NCI-H774 (cell line): ENCODE measurements around the gene MPPED2.

Experiments
- DNase-seq: peaks from one replicate; lab custom pipeline; 2025; lab: John Stamatoyannopoulos, UW

The MPPED2 gene

DNA sequence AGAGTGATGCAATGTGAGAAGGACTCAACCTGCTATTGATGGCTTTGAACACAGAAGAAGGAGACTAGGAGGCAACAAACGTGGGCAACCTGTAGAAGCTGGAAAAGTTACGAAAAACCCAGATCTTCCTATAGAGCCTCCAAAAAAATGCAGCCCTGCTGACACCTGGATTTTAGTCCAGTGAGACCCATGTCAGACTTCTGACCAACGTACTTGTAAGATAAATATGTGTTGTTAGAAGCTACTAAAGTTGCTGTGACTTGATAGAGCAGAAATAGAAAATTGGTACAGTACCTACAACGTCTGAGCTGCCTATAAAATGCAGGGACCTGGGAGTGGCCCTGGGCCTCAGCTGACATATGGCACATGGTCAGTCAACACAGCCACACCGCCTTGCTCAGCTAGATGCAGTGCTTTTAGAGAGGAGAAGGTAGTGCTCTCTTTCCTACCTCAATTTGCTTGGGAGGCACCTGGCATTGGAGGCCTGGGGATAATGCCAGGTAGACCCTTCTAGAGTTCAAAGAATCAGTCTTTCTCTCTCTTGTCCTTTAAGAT, 165.8 kb downstream of the MPPED2 start:
- DNase-seq: no peak

GRCh38 chr11:30414806-30415205, 171.3 kb downstream of the MPPED2 start:
- DNase-seq: no peak

GRCh38 chr11:30414244-30414643, 171.9 kb downstream of the MPPED2 start:
- DNase-seq: no peak

DNA sequence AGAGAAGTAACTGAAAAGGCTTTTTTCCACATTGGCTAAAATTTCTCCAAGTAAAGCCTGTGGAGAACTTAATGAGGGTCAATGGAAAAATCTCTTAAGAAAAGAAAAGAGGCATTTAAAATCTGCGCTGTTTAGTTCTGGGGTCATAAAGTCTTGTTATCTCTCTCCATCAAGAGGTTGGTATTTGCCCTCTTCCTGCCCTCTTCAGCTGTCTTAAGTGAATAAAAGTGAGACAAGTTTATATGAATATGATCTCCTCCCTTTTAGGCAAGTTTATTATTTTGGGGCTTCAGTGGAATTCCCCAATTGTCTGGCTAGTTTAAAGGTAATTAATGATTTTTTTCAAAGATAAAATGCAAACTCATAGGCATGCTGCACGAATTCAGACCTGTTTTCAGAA, 173.6 kb downstream of the MPPED2 start:
- DNase-seq: no peak

DNA sequence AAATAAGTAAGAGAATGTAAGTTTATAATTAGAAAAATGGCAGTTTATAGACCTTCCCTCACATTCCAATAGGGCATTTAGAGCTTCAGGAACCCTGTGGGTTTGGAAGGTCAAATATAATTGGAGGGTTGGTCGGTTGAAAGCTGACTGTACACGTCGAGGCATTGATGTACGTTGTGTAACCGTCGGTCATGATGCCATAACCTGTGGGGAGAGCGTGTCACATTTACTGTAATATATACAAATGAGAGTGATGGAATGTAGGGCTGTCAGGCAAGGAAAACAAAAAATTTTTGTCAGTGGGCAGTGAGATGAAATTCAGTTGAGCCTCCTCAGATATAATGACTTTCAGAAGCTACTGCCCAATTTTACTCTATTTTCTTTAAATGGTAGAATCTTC, 174.8 kb downstream of the MPPED2 start:
- no peak for DNase-seq

DNA sequence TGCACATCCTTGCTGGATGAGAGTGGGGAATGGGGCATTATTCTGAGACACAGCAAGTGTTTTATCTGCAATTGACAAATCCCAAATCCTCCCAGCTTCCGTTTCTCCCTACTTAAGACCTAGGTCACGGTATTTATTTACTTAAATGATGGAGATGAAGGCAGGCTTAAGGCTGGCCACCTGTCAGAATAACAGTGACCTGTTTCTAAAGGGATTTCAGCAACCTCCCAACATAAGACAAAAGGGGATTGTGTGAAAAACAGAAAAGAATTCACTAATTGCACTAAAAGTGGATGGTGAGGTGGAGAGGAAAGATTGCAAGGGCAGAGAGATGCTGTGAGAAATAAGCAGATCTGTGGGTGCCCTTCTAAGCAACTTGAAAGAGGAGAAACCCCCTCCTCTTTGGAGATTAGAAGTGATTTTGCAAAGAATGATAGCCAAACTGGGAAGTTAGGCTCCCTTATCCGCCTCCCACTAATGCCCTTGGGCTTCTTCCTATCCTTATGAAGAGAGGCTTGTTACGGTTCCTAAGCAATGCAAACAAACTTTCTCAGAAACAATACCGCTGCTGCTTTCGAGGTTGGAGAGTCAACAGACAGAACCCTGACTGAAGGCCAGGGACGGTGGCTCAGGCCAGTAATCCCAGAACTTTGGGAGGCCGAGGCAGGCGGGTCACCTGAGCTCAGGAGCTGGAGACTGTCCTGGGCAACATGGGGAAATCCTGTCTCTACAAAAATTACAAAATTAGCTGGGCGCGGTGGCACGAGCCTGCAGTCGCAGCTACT, 179.0 kb downstream of the MPPED2 start:
- no peak for DNase-seq

GRCh38 chr11:30405385-30405784, 180.8 kb downstream of the MPPED2 start:
- no peak for DNase-seq

DNA sequence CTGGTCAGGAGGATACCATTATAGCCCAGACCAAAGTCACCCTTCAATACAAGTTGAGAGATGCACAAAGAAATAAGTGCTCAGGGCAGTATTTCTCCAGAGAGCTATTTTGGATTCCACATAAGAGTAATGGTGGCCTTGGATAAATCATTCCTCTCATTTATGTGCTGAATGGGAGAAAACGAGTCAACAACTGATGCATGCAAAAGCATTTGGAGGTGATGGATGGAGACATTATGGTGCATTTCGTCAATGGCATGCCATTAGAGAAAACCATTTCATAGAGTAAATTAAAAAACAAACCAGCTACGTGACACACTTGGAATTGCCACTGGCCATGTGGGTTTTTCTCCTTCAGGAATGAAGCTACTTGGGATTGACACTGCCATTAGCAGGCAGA, 182.0 kb downstream of the MPPED2 start:
- no peak for DNase-seq

DNA sequence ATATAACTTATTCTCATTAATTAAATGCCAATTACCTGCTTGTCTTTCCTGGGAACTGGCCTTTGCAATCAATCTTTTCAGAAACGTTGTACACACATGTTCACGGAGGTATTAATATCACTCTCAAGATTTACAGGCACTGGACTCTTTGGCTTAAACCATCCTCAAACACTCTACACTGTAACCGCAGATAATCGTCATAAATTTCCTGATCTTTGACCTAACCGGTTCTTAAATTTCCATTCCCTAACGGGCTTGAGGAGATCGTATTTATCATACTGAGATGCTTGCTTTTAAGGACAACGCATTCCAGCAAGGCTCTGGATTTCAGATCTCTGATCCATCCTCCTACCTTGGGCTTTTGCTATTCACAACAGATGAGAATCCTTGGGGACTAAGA, 190.4 kb downstream of the MPPED2 start:
- DNase-seq: no peak

DNA sequence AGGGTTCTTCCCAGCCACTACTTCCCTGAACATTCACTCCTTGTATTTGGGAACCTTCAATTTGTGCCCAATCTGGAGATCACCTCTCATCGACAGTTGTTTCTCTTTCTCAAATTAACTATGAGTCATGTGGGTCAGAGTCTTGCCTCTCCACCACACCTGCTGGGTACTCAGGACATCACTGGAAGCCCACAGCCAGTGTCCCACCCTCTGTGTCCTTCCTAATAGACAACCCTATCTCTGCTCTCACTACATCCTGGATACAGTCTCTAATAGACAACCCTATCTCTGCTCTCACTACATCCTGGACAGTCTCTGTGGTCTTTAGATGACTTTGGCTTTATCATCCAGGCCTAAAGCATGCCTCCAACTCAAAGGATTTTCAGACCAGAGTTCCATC, 193.1 kb downstream of the MPPED2 start:
- DNase-seq: no peak

GRCh38 chr11:30392221-30392784, 193.8 kb downstream of the MPPED2 start:
- DNase-seq: no peak

DNA sequence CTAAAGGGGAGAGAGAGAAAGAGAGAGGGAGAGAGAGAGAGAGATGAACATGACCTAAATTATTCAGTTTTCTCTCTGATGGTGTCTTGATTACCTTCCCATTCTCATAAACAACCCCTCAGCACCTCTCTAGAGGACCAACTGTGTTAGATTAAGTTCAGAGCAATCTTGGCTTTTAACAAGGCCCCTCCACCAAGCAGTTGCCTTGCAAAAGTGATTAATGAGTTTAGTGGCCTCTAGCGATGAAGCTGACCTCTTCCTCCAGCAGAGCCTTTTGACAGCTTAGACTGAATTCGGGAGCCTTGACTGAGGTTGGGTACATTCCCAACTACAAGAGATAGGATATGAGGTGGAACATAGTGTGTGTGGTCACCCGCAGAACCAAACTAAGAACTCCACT, 197.2 kb downstream of the MPPED2 start:
- no peak for DNase-seq

DNA sequence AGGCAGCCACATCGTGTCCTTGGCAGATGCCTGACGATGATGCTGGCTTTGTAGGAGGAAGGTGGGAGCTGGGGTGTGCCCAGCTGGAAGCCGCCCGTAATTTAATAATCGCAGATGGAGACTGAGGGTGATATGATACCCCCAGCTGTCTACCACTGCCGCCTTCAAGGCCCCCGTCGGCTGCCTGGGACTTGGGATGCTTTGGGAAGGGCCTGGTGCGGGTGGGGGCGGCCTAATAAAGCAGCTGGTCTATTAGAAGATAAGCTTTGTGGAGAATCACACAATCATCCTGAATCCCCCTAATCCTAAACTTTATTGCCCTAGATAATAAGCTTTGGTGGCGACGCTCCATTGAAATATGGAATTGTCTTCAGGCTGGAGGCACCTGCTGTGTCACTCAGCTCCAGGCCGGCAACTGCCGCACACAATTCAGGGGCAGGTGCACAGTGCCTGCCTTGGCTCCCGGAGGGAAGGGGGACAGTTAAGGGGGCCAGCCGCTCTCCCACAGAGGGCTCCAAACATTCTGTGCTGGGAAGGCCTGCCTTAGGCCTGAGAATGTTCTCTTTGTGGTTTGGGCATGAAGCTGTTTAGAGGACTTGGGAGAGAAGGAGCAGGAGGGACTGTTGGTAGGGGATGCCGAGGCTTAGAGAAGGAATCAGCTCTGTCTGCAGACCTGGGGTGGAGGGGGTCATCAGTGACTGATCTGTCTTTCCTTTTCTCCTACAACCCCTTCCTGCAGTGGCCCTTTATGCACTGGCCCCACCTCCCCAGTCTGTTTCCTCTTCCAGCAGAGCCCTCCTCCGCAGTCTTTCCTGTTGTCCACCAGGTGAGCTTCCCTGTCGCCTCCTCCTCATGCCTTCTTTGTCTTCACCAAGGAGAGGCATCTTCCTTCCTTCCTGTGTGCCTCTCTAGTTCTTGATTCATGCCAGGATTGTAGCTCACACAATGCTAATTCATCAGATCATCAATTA, 198.0 kb downstream of the MPPED2 start:
- DNase-seq: no peak

DNA sequence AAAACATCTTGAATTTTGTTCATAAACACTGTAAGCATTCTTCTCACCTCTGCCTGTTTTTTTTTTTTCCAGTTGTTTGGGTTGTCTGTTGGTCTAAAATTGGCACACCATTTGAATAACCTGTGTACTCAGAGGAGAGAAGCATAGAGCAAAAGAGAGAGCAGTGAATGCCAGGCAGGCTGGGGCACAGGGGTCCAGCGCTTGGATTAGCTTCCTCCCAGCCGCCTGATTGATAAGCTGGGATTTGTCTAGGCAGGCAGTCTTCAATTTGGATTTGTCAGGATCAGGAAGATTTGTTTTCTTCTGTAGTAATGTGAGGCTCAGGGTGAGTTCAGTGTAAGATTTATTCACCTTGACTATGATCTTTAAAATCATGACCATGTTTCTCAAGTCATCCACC, 204.3 kb downstream of the MPPED2 start:
- no peak for DNase-seq

- DNase-seq: no peak
Observed at GRCh38 chr11:30380846-30381245, 205.3 kb downstream of the MPPED2 start.

DNA sequence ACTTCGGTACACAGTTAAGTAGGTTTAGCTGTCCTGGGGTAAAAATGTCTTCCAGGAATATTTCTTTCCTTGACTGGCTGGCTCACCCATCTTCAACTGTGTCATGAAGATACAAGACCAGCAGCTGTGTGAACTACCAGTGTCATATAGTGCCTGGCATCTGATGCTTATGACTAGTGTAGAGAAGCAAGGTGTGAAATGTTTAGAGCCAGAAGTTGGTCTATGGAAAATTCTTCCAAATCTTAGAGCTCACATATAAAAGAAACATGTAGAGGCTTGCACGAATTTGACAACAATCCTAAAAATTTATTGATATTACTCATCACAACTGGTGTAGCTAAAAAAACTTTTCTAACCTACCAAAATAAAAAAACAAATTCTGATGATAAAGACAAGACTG, 208.8 kb downstream of the MPPED2 start:
- no peak for DNase-seq

- DNase-seq: no peak
Observed at GRCh38 chr11:30370164-30370563, 216.0 kb downstream of the MPPED2 start.

DNA sequence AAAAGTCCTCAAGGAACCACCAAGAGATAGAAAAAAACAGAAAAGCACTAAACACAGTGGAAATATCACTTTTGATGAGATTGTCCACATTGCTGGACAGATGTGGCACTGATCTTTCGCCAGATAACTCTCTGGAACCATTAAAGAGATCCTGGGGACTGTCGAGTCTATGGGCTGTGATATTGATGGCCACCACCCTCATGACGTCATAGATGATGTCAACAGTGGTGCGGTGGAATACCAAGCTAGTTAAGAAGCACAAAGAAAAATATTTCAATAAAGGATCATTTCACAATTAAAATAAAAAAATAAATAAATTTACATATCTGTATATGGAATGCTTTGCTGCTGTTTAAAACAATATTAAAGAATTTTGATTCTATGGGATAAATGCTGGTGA, 217.8 kb downstream of the MPPED2 start:
- no peak for DNase-seq

DNA sequence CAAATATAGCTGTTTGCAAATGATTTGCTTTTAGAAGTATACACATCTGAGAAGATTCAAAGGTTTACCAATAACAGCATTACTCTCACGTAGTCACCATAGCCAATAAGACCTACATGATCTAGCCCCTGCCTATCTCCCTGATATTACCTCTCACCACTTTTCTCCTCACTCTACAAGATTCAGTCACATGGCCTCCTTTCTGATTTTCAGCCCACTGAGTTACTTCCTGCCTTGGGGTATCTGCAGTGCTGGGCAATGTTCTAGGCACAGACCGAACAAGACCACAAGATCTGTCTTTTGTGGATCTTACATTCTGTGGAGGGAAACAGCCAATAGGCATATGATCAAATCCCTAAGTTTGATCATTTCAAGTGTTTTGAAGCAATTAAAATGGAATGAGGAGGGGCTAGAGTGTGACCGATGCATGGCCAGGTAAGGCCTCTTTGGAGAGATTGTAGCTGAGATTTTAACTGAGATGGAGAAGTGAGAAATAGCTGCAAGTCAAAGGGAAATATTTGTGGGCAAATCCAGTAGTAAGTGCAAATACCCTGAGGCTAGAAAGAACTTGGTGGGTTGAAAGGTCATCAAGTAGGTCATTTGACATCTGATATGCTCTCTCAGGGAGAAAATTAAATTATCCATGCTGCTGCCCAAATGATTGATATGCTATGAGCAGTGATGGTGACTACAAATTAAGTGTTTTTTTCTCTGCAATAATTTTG, 220.2 kb downstream of the MPPED2 start:
- no peak for DNase-seq

GRCh38 chr11:30364837-30365482, 221.2 kb downstream of the MPPED2 start:
- DNase-seq: no peak

DNA sequence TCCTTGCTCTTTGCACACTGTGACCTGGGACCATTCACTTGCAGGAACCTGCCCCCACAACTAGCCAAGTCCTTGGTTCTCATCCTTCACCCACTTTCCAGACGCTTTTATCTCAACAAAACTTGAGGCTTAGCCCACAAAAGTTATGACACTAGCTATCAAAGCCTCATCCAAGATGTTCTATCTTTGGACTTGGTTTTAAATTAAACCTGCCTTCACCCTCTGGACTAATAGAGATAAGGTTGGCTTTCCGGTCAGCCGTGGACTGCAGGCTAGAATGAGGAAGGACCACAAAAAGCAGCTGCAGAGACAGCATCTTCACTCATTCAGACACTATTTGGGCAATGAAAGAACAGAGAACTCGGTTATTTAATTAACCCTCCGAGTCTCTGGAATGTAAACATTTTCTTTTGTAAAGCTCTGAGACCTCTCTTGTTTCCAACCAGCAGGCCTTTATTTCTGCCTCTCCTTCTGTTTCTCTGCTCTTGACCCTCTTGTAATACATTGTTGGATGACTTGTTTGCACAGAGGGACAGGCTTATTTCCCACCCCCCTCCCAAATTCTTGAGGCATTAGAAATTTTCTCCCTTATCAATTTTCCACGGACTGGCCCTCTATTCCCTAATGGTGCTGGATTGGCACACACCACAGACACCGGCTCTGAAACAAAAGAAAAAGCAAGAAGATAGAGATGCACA, 221.9 kb downstream of the MPPED2 start:
- no peak for DNase-seq
